Peyer's patch (tissue), 4 donors: ENCODE results near the gene BRCA2.

Source experiments
- POLR2A ChIP-seq, 2 donors: fragments of 450-650 bp; IDR thresholded peaks; one replicate each; pipeline ENCODE4 v1.5.1; 2017; ENCODE audit warnings: antibody characterized with exemption in 2 of 2, mild to moderate bottlenecking in 2 of 2, moderate library complexity in 2 of 2
- TF ChIP-seq, protein P1 (sequence below), 6 experiments: fragments of 450-650 bp in 4 of 6; fragments of 200-600 bp in 2 of 6; sonication (generic) in 1 of 6; IDR thresholded peaks; one replicate each; pipeline ENCODE4 v1.5.1; 2017 to 2019; ENCODE audit warnings: antibody characterized with exemption in 6 of 6, mild to moderate bottlenecking in 3 of 6, moderate library complexity in 1 of 6

DNA sequence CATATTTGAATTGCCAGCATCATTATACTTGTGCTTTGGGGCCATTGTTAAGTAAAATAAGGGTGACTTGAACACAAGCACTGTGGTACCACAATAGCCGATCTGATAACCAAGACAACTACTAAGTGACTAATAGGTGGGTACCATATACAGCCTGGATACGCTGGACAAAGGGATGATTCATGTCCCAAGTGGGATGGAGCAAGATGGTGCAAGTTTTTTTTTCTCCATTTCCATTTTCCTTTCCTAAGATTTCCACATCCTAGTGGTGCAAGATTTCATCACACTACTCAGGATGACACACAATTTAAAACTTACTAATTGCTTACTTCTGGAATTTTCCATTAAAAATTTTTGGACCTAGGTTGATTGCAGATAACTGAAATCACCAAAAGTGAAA is 15.1 kb downstream of the BRCA2 start:
- TF ChIP-seq, protein P1, sequence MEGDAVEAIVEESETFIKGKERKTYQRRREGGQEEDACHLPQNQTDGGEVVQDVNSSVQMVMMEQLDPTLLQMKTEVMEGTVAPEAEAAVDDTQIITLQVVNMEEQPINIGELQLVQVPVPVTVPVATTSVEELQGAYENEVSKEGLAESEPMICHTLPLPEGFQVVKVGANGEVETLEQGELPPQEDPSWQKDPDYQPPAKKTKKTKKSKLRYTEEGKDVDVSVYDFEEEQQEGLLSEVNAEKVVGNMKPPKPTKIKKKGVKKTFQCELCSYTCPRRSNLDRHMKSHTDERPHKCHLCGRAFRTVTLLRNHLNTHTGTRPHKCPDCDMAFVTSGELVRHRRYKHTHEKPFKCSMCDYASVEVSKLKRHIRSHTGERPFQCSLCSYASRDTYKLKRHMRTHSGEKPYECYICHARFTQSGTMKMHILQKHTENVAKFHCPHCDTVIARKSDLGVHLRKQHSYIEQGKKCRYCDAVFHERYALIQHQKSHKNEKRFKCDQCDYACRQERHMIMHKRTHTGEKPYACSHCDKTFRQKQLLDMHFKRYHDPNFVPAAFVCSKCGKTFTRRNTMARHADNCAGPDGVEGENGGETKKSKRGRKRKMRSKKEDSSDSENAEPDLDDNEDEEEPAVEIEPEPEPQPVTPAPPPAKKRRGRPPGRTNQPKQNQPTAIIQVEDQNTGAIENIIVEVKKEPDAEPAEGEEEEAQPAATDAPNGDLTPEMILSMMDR (IDR thresholded peaks at IDR 0.05) = no peak
- TF ChIP-seq POLR2A (IDR thresholded peaks at IDR 0.05) = no peak
